ENCODE measurements around the gene MAOA.

- TF ChIP-seq CTCF (IDR thresholded peaks at IDR 0.05) (no peak), POLR2A (IDR thresholded peaks at IDR 0.05) (no peak)
Observed at GRCh38 chrX:43716144-43716543, 60.0 kb downstream of the MAOA start.
